Fibroblast of lung (primary cell): ENCODE results near the gene KIF17. TPM values are rescaled to one million over a fixed set of nuclear protein-coding genes. Genes with fewer than 3 reads are reported as not detected.

Experiments
- DNase-seq, 2 donors: peaks; one replicate each; pipeline versions ENCODE4 v3.0.0 to v3.0.0-alpha.2; 2010; ENCODE audit warnings: low read depth in 2 of 2
- H2AFZ ChIP-seq: 2 replicates; pipeline ENCODE4 v1.5.1; 2012; ENCODE audit warnings: low read length, control low read depth, inconsistent platforms
- H3K27ac ChIP-seq: 2 replicates; pipeline ENCODE4 v1.5.1; 2011; ENCODE audit warnings: low read length, control low read depth; ENCODE audit not compliant: insufficient read depth
- H3K27me3 ChIP-seq: 2 replicates; pipeline ENCODE4 v1.5.1; 2011; ENCODE audit warnings: mild to moderate bottlenecking, low read length; ENCODE audit not compliant: control insufficient read depth, insufficient read depth
- H3K36me3 ChIP-seq: 2 replicates; pipeline ENCODE4 v1.5.1; 2011; ENCODE audit warnings: low read length; ENCODE audit not compliant: control insufficient read depth, insufficient read depth
- H3K4me1 ChIP-seq: 2 replicates; pipeline ENCODE4 v1.5.1; 2011; ENCODE audit warnings: low read length; ENCODE audit not compliant: control insufficient read depth, insufficient read depth; ENCODE audit errors: extremely low read depth
- H3K4me2 ChIP-seq: 2 replicates; pipeline ENCODE4 v1.5.1; 2011; ENCODE audit warnings: low read length, control low read depth; ENCODE audit not compliant: insufficient read depth; ENCODE audit errors: extremely low read depth
- H3K4me3 ChIP-seq, 4 experiments: fragments of 200-600 bp in 1 of 4; sonication (generic) in 1 of 4; replicated peaks in 1 of 4; 2 replicates each; pipeline ENCODE4 v1.5.1; 2011 to 2016; ENCODE audit warnings: low read length in 4 of 4, low read depth in 3 of 4, mild to moderate bottlenecking in 3 of 4, control low read depth in 2 of 4, inconsistent platforms in 1 of 4, mixed read lengths in 1 of 4; ENCODE audit not compliant: insufficient read depth in 1 of 4; ENCODE audit errors: control extremely low read depth in 1 of 4
- H3K79me2 ChIP-seq: 2 replicates; pipeline ENCODE4 v1.5.1; 2012; ENCODE audit warnings: mild to moderate bottlenecking, low read length, inconsistent platforms; ENCODE audit not compliant: control insufficient read depth, insufficient read depth
- H3K9ac ChIP-seq: 2 replicates; pipeline ENCODE4 v1.5.1; 2011; ENCODE audit warnings: mild to moderate bottlenecking, low read length, control low read depth; ENCODE audit not compliant: insufficient read depth
- H3K9me3 ChIP-seq: 2 replicates; pipeline ENCODE4 v1.5.1; 2012; ENCODE audit warnings: low read depth, low read length; ENCODE audit not compliant: control insufficient read depth, insufficient read depth
- H4K20me1 ChIP-seq: 2 replicates; pipeline ENCODE4 v1.5.1; 2011; ENCODE audit warnings: low read length; ENCODE audit not compliant: control insufficient read depth, insufficient read depth; ENCODE audit errors: extremely low read depth
- CTCF ChIP-seq, 2 donors: IDR thresholded peaks in 1 of 2; conservative IDR thresholded peaks in 1 of 2; 1 replicate in 1 of 2; 2 replicates in 1 of 2; pipeline ENCODE4 v1.5.1; 2011 to 2012; ENCODE audit warnings: low read length in 2 of 2, control low read depth in 1 of 2, inconsistent platforms in 1 of 2, low read depth in 1 of 2, mild to moderate bottlenecking in 1 of 2
- EZH2 ChIP-seq: IDR thresholded peaks from 2 replicates; pipeline ENCODE4 v1.5.1; 2012; ENCODE audit warnings: low read length, control low read depth, mild to moderate bottlenecking; ENCODE audit errors: missing control alignments
- polyA plus RNA-seq, 2 donors: library from polyadenylated mRNA; depleted of rRNA in 1 of 2; stranded (reverse) in 1 of 2; unstranded in 1 of 2; fragments of >200 nt; gene quantifications; 2 replicates each; pipeline ENCODE4 v1.2.1, GENCODE V29; 2011 to 2012; ENCODE audit warnings: missing spikeins in 1 of 2
- total RNA-seq: library from RNA; depleted of rRNA; stranded (reverse); fragments of >200 nt; gene quantifications from 2 replicates; pipeline ENCODE4 v1.2.1, GENCODE V29; 2014

The KIF17 gene
- total and polyA plus RNA-seq, 2 donors (not counting 1 experiment from before 2014, with no cell fraction given): 1.8 to 3.0 TPM

GRCh38 chr1:20715406-20715805 is 2.4 kb downstream of the KIF17 start:
- H3K4me2 ChIP-seq: no peak overlapping the region
- no peak overlapping the region for H3K9ac ChIP-seq
- no peaks in the 10 kb centered on the region for H3K9me3 ChIP-seq
- H4K20me1 ChIP-seq: no peaks in the 10 kb centered on the region
- H3K4me1 ChIP-seq: peaks cover 2% of the 10 kb centered on the region
- no peak overlapping the region for H3K4me3 ChIP-seq
- H3K27ac ChIP-seq: no peak overlapping the region
- no peak overlapping the region for H2AFZ ChIP-seq
- no peaks in the 10 kb centered on the region for H3K79me2 ChIP-seq
- TF ChIP-seq EZH2 (no peak), CTCF (conservative IDR thresholded peaks at IDR 0.05 in 1 of 2, IDR thresholded peaks at IDR 0.05 in 1 of 2; ENCODE audit: low read depth in 1 of 2, low read length in 2 of 2) (no peak)
- DNase-seq: no peak
- H3K36me3 ChIP-seq: no peaks in the 10 kb centered on the region
- no peaks in the 10 kb centered on the region for H3K27me3 ChIP-seq

DNA sequence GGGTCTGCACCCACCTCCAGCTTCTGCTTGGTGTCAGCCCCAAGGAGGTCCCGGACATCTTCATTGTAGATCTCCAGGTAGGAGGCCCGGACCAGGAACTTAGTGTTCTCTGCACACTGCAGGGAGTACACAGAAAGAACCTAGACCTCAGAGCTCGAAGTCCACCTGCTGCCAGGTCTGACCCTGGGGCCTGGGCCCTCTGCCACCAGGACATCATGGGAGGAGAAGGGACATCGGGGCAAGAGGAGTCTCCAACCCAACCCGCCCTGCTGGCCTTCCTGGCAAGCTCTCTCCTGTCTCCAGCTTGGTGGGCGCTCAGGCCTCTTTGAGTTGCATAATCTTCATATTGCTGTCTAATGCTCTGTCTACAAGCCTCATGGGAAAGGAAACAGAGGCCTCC is 4.4 kb downstream of the KIF17 start:
- no peak for DNase-seq
- H3K9me3 ChIP-seq: no peaks in the 10 kb centered on the region

DNA sequence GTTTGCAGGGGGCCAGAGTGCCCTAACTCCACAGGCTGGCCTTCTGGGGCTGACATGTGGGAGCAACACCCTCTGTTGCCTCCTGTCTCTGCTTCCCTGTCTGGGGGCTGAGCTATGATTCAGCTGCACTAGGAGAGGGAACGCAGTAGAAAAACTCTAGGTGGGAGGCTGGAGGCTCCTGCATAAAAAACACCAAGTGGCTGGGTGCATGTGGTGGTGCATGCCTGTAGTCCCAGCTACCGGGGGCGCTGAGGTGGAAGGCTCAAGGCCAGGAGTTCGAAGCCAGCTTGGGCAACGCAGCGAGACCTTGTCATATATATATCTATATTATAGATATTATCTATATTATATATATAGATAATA is 5.6 kb downstream of the KIF17 start:
- Histone ChIP-seq H3K36me3 (no peaks in the 10 kb centered on the region), H3K9ac (no peak overlapping the region), H3K27ac (no peak overlapping the region), H2AFZ (no peak overlapping the region), H3K79me2 (no peaks in the 10 kb centered on the region), H3K4me1 (no peaks in the 10 kb centered on the region), H3K27me3 (no peaks in the 10 kb centered on the region), H3K9me3 (no peaks in the 10 kb centered on the region), H3K4me3 (no peak overlapping the region), H3K4me2 (no peak overlapping the region), H4K20me1 (no peaks in the 10 kb centered on the region)
- TF ChIP-seq CTCF (conservative IDR thresholded peaks at IDR 0.05 in 1 of 2, IDR thresholded peaks at IDR 0.05 in 1 of 2; ENCODE audit: low read depth in 1 of 2, low read length in 2 of 2) (no peak), EZH2 (no peak)
- DNase-seq: no peak

More for the DNA sequence above, 4.4 kb downstream of the KIF17 start:
- no peak overlapping the region for H3K4me2 ChIP-seq
- H3K36me3 ChIP-seq: no peaks in the 10 kb centered on the region
- no peaks in the 10 kb centered on the region for H4K20me1 ChIP-seq
- TF ChIP-seq EZH2: no peak
- no peak for TF ChIP-seq CTCF (conservative IDR thresholded peaks at IDR 0.05 in 1 of 2, IDR thresholded peaks at IDR 0.05 in 1 of 2; ENCODE audit: low read depth in 1 of 2, low read length in 2 of 2)
- H3K9ac ChIP-seq: no peak overlapping the region
- H3K4me1 ChIP-seq: peaks cover 2% of the 10 kb centered on the region
- H2AFZ ChIP-seq: no peak overlapping the region
- no peaks in the 10 kb centered on the region for H3K27me3 ChIP-seq
- no peaks in the 10 kb centered on the region for H3K79me2 ChIP-seq
- H3K27ac ChIP-seq: no peak overlapping the region
- no peak overlapping the region for H3K4me3 ChIP-seq
